DLD1 (cell line): ENCODE data around the gene AGAP9.
"Not testable (repeated sequence)": the region's sequence is repeated elsewhere in the genome, so short reads cannot be mapped to it uniquely, and the experiment has no call there.

ENCODE experiments used
- in situ Hi-C: cut with HindIII; loops from 2 replicates; pipeline ENCODE4 v1.10.0; 2017; ENCODE audit warnings: low sequenced_read_pairs

Gene AGAP9

DNA sequence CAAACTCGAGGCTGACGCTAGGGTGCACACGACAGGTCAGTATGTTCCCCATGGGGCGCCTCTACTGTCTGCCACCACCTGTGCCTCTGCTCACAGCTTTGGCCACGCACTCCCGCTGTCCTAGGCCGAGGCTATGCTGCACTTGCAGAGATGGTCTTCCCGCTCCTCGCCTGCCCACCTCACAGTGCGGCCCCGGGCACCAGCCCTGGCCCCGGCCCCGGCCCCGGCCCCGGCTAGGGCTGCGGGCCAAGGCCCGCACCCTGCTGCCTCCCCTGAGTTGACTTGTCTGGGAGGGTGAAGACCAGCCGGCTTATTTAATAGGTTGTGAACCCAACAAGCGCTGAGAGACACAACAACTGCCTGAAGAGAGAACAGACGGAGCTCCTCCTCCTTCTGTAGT is at the start of gene AGAP9:
TSS of gene AGAP9 (minus strand) at position 164 of the 400 bp plus-strand sequence. CDS start at position 52, 112 bp downstream.
- in situ Hi-C loops, result not testable (repeated sequence)

GRCh38 chr10:47571138-47571912 is 47.9 kb upstream of the AGAP9 start:
- in situ Hi-C loops, result not testable (repeated sequence)

- in situ Hi-C loops, result not testable (repeated sequence)
Measured at GRCh38 chr10:47566757-47567156, 43.3 kb upstream of the AGAP9 start.

- in situ Hi-C loops, result not testable (repeated sequence)
Measured at GRCh38 chr10:47566108-47566699, 42.8 kb upstream of the AGAP9 start.

DNA sequence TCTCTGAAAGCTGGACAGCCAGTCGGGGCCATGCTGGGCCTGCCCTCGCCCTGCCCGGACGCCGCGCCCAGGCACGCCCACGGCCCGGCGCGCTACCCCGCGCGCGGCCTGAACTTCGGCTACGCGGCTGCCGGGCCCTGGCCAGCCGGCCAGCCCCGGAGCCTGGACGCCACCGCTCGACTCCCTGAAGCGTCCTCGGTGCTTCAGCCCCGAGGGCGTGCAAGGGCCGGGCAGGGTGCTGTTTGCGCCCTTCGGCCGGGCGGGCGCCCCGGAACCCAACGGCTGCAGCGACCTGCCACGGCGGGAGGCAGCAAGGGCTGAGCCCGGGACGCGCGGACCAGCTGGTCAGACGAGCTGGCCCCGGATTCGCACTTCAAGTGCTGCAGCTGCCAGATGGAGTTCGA is 42.1 kb upstream of the AGAP9 start:
- in situ Hi-C loops, result not testable (repeated sequence)

DNA sequence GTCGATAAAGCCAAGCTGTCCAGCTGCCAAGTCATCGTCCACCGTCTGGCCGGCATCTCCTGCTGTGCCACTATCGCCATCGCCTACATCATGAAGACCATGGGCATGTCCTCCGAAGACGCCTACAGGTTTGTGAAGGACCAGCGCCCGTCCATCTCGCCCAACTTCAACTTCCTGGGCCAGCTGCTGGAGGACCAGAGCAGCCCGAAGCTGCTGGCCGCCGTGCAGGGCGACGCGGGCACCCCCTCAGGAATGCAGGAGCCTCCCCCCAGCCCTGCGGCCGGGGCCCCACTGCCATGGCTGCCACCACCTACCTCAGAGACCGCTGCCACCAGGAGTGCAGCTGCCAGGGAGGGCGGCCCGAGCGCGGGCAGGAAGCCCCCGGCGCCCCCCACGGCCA is 41.5 kb upstream of the AGAP9 start:
- in situ Hi-C loops, result not testable (repeated sequence)

DNA sequence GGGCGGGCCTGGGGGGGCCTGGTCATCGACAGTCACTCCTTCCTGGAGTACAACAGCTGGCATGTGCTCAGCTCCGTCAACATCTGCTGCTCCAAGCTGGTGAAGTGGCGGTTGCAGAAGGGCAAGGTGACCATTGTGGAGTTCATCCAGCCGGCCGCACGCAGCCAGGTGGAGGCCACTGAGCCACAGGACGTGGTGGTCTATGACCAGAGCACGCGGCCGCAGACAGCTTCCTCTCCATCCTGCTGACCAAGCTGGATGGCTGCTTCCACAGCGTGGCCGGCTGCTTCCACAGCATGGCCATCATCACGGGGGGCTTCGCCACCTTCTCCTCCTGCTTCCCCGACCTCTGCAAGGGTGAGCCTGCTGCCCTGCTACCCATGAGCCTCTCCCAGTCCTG is 40.9 kb upstream of the AGAP9 start:
- in situ Hi-C loops, result not testable (repeated sequence)

- in situ Hi-C loops, result not testable (repeated sequence)
Measured at GRCh38 chr10:47560452-47560851, 37.0 kb upstream of the AGAP9 start.

- in situ Hi-C loops, result not testable (repeated sequence)
Measured at GRCh38 chr10:47559718-47560308, 36.4 kb upstream of the AGAP9 start.

DNA sequence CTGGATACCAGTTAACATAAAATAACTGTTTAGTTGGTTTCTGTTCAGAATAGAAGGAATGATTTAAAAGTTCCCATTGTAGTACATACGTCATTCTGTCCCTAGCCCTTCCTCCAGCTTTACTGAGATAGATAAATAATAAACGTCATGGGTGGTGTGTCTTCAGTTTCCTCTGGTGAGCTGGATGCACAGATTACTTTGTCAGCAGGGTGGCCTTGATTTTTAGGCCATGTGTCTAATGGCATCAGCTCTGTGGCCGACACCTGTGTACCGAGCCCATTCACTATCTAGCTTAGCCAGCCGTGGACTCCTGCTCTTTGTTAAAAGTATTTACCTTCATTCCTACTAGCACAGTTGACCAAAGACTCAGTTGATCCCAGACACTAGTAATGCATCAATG is 34.7 kb upstream of the AGAP9 start:
- in situ Hi-C loops, result not testable (repeated sequence)

DNA sequence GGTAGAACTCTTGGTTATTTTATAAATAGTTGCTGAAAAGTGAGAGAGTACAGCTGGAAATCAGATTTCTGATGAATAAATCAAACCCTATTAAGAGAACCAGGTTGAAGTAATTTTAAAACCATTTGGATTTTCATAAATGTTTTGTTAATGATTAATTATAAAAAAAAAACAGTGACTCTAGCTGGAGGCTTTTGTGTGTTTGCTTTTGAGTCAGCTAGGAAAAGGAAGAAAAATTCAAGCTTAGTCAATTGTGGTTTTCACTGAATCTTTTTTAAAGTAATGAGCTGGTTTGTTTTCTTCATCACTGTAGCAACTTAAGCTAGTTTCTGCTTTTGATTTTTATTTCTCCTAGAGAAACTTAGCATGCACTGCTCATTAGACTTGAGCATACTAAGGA is 34.2 kb upstream of the AGAP9 start:
- in situ Hi-C loops, result not testable (repeated sequence)

DNA sequence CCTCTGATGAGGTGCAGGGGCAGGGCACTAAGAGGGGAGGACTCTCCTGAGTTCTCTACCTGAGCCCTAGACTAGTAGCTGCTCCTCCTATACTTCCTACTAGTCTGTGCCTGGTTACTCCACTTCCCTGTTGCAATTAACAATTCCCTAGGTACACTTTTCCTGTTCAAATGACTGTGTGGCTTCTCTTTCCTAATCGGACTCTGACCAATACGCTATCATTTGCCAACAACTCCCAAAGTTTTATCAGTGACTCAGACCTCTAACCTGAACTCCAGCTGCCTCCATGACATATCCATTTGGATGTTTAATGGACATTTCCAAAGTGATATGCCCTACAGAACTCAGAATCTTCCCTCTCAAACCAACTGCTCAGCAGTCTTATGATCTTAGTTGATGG is 31.9 kb upstream of the AGAP9 start:
- in situ Hi-C loops, result not testable (repeated sequence)

DNA sequence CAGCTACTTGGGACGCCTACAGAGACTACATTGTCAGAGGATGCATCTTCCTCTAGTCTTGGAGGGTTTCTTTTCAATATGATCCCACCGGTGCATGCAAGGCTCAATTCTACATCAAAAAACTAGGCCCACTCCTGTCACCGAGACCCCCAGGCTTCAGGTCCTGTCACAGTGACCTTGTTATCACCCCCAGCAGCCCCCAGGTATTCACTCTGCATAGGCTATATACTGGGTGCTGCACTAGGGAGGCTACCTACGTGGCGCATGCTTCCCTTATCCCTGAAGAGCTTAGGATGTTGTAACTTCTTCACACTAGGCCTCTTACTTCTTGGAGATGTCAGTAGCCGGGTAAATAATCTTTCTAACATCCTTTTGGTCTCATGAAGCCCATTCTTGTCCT is 31.1 kb upstream of the AGAP9 start:
- in situ Hi-C loops, result not testable (repeated sequence)

DNA sequence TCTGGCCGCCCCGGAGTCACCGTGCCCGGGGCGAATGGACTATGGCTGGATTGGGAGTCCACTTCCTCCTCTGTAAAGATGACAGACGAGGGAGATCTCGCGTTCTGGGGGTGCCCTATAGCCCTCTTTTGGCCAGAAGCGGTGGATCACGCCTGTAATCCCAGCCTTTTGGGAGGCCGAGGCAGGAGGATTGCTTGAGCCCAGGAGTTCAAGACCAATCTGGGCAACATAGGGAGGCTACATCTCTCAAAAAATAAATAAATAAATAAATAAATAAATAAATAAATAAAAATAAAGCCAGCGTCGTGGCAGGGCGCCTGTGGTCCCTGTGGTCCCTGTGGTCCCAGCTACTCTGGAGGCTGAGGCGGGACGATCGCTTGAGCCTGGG is 30.4 kb upstream of the AGAP9 start:
- in situ Hi-C loops, result not testable (repeated sequence)

GRCh38 chr10:47553214-47553859 is 29.9 kb upstream of the AGAP9 start:
- in situ Hi-C loops, result not testable (repeated sequence)

DNA sequence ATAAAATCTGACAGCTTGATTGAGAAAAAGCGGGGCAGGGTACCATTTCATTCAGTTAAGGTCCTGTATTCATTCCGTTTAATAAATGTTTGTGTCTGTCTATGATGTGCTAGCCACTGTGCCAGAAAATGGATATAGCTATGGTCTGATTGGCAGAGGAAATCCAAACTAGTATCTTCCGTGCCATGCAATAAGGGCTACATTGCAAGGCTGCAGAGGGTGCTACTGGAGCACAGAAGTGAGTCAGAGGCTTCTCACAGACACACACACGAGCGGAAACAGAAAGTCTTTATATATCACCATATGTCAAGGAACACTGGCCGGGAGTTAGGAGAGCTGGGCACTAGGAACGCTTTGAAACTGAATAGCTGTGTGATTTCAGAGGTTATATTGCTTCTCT is 29.3 kb upstream of the AGAP9 start:
- in situ Hi-C loops, result not testable (repeated sequence)

- in situ Hi-C loops, result not testable (repeated sequence)
Measured at GRCh38 chr10:47547286-47547685, 23.8 kb upstream of the AGAP9 start.

- in situ Hi-C loops, result not testable (repeated sequence)
Measured at GRCh38 chr10:47536430-47536829, 13.0 kb upstream of the AGAP9 start.

- in situ Hi-C loops, result not testable (repeated sequence)
Measured at GRCh38 chr10:47502313-47502712, 21.1 kb downstream of the AGAP9 start.

- in situ Hi-C loops, result not testable (repeated sequence)
Measured at GRCh38 chr10:47494226-47494625, 29.2 kb downstream of the AGAP9 start.

DNA sequence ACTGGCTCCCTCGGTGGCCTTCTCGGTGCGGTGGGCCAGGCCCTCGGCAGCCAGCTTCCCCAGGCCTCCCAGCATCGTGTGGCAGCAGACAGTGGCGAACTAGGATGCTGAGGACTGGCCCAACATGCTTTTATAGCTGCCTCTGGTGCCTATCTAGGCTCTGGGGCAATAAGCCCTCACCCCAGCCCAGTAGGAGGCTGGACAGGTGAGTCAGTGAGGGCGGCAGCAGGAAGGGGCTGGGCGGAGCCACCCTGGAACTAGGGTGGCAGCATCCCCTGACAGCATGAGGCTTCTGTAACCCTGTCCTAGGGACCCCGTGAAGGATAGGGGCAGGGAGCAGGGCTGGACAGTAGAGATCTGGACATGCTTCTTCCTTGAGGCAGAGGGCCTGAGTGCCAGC is 31.8 kb downstream of the AGAP9 start, which contains the start of gene FAM25G:
TSS of gene FAM25G (minus strand) at position 101 of the 400 bp plus-strand sequence. CDS start at position 75, 26 bp downstream.
- in situ Hi-C loops, result not testable (repeated sequence)
